HG02973 (cell line): ENCODE data around the gene NMUR2.

ENCODE experiments used
- ATAC-seq: cut with Tn5 transposase; IDR thresholded peaks from one replicate; pipeline ENCODE4 v1.9.1; 2021; ENCODE audit warnings: moderate library complexity; ENCODE audit not compliant: unreplicated experiment

NMUR2 gene

GRCh38 chr5:152372875-152373274 lies 32.2 kb downstream of the NMUR2 start:
- ATAC-seq: no peak

GRCh38 chr5:152369298-152369697 lies 35.8 kb downstream of the NMUR2 start:
- ATAC-seq: no peak

- no peak for ATAC-seq
Measured at GRCh38 chr5:152367554-152367953, 37.5 kb downstream of the NMUR2 start.

- no peak for ATAC-seq
Measured at GRCh38 chr5:152366716-152367115, 38.4 kb downstream of the NMUR2 start.

- ATAC-seq: no peak
Measured at GRCh38 chr5:152364899-152365298, 40.2 kb downstream of the NMUR2 start.

GRCh38 chr5:152364172-152364571 lies 40.9 kb downstream of the NMUR2 start:
- no peak for ATAC-seq

GRCh38 chr5:152358861-152359568 lies 46.1 kb downstream of the NMUR2 start:
- ATAC-seq: no peak

- no peak for ATAC-seq
Measured at GRCh38 chr5:152356506-152356905, 48.6 kb downstream of the NMUR2 start.

GRCh38 chr5:152355061-152355460 lies 50.0 kb downstream of the NMUR2 start:
- ATAC-seq: no peak

GRCh38 chr5:152353001-152353400 lies 52.1 kb downstream of the NMUR2 start:
- ATAC-seq: no peak

- ATAC-seq: no peak
Measured at GRCh38 chr5:152349683-152350526, 55.2 kb downstream of the NMUR2 start.
